PFSK-1 (cell line): ENCODE results near the gene EIF4EBP2.

Experiments used
- FOXP2 ChIP-seq: optimal IDR thresholded peaks from 2 replicates; pipeline ENCODE3; 2011; ENCODE audit warnings: borderline replicate concordance, control low read depth, inconsistent platforms; ENCODE audit not compliant: insufficient read depth; ENCODE audit errors: extremely low read length, extremely low read depth
- POLR2AphosphoS5 ChIP-seq: IDR thresholded peaks from 2 replicates; pipeline ENCODE4 v1.6.1; 2012; ENCODE audit warnings: low read depth, mild to moderate bottlenecking, control low read depth, low read length, moderate library complexity
- SIN3A ChIP-seq: IDR thresholded peaks from 2 replicates; pipeline ENCODE4 v1.6.1; 2012; ENCODE audit warnings: mild to moderate bottlenecking, low read length, moderate library complexity, borderline replicate concordance; ENCODE audit not compliant: insufficient read depth
- TAF1 ChIP-seq: IDR thresholded peaks from 2 replicates; pipeline ENCODE4 v1.6.1; 2012; ENCODE audit warnings: low read length, control low read depth, borderline replicate concordance; ENCODE audit not compliant: insufficient read depth
- TF ChIP-seq, protein P1 (sequence below), 2 experiments: IDR thresholded peaks; 2 replicates each; pipeline versions ENCODE4 v1.6.1 to v1.8.0; 2011 to 2012; ENCODE audit warnings: low read depth in 2 of 2, low read length in 2 of 2, control low read depth in 1 of 2, inconsistent platforms in 1 of 2, mild to moderate bottlenecking in 1 of 2, moderate library complexity in 1 of 2; ENCODE audit not compliant: insufficient read depth in 1 of 2

DNA sequence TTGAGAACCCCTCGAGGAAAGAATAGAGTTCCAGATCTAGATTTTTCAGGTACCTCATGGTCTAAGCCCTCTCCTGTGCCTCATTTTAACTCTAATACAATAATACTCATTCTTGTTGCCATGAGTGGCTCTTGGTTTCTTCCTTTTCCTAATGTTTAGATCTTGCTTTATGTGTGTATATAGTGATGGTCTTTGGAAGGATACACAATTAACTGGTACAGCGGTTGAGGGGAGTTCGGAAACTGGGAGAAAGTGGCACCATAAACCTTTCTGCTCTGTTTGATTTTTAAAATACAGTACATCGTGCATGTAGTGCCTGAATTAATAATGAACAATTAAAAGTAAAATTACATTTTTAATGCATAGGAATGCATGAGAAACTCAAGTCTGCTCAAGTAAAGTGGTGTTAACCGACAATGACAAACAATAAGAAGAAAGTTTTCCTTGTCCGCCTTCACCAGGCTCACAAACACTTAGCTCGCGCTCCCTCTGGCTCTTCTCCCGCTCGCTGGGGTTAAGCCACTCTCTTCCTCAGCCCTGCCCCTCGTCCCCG, 386 bp upstream of the EIF4EBP2 start:
- TF ChIP-seq POLR2AphosphoS5, result no peak
- no peak for TF ChIP-seq TAF1
- TF ChIP-seq SIN3A, result no peak
- no peak for TF ChIP-seq FOXP2
- TF ChIP-seq, protein P1, sequence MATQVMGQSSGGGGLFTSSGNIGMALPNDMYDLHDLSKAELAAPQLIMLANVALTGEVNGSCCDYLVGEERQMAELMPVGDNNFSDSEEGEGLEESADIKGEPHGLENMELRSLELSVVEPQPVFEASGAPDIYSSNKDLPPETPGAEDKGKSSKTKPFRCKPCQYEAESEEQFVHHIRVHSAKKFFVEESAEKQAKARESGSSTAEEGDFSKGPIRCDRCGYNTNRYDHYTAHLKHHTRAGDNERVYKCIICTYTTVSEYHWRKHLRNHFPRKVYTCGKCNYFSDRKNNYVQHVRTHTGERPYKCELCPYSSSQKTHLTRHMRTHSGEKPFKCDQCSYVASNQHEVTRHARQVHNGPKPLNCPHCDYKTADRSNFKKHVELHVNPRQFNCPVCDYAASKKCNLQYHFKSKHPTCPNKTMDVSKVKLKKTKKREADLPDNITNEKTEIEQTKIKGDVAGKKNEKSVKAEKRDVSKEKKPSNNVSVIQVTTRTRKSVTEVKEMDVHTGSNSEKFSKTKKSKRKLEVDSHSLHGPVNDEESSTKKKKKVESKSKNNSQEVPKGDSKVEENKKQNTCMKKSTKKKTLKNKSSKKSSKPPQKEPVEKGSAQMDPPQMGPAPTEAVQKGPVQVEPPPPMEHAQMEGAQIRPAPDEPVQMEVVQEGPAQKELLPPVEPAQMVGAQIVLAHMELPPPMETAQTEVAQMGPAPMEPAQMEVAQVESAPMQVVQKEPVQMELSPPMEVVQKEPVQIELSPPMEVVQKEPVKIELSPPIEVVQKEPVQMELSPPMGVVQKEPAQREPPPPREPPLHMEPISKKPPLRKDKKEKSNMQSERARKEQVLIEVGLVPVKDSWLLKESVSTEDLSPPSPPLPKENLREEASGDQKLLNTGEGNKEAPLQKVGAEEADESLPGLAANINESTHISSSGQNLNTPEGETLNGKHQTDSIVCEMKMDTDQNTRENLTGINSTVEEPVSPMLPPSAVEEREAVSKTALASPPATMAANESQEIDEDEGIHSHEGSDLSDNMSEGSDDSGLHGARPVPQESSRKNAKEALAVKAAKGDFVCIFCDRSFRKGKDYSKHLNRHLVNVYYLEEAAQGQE (IDR thresholded peaks at IDR 0.05; ENCODE audit: insufficient read depth in 1 of 2, low read depth in 2 of 2, low read length in 2 of 2), result no peak
